BJ (cell line): ENCODE results near the gene HLA-F. TPM values are rescaled to one million over a fixed set of nuclear protein-coding genes. Genes with fewer than 3 reads are reported as not detected.
A peak's percentile ranks its signal among the peaks of the same experiment; 100 is the strongest.

ENCODE experiments used
- CTCF ChIA-PET: fragments of 350-600 bp; formaldehyde crosslinking; extraction: SDS; loops from one replicate; lab custom pipeline; 2021; ENCODE audit warnings: antibody characterized with exemption, inconsistent platforms; lab: Yijun Ruan, JAX
- POLR2A ChIA-PET: fragments of 300-600 bp; sonication (Branson Sonifier 250); formaldehyde crosslinking; extraction: SDS; loops from one replicate; lab custom pipeline; 2021; ENCODE audit warnings: antibody characterized with exemption; lab: Charles Lee
- DNase-seq: peaks from one replicate; pipeline ENCODE4 v3.0.0-alpha.2; 2011; ENCODE audit warnings: low read depth
- H3K27me3 ChIP-seq: 2 replicates; pipeline ENCODE4 v1.6.0; 2011; ENCODE audit warnings: low read length; ENCODE audit not compliant: control insufficient read depth, insufficient read depth
- H3K36me3 ChIP-seq: 2 replicates; pipeline ENCODE4 v1.5.1; 2011; ENCODE audit warnings: low read length; ENCODE audit not compliant: control insufficient read depth, insufficient read depth
- H3K4me3 ChIP-seq: 2 replicates; pipeline ENCODE4 v1.5.1; 2011; ENCODE audit warnings: low read depth, mild to moderate bottlenecking, control low read depth, low read length
- polyA minus RNA-seq: library from RNA; depleted of rRNA, polyadenylated mRNA; stranded (reverse); fragments of >200 nt; gene quantifications from 2 replicates; pipeline ENCODE4 v1.2.3, GENCODE V29; 2011; rRNA and poly(A)+ RNA removed
- polyA plus RNA-seq: library from polyadenylated mRNA; depleted of rRNA; stranded (reverse); fragments of >200 nt; gene quantifications from 2 replicates; pipeline ENCODE4 v1.2.3, GENCODE V29; 2011; rRNA removed
- TF ChIP-seq, protein P1 (sequence below): IDR thresholded peaks from 2 replicates; pipeline ENCODE4 v1.5.1; 2011; ENCODE audit warnings: low read depth, mild to moderate bottlenecking, control low read depth, inconsistent platforms, low read length, moderate library complexity; ENCODE audit not compliant: insufficient read depth

Gene HLA-F
- polyA plus RNA-seq (19.3 and 30.7 TPM in 2 replicates), polyA minus RNA-seq (10.2 and 11.0 TPM in 2 replicates)

DNA sequence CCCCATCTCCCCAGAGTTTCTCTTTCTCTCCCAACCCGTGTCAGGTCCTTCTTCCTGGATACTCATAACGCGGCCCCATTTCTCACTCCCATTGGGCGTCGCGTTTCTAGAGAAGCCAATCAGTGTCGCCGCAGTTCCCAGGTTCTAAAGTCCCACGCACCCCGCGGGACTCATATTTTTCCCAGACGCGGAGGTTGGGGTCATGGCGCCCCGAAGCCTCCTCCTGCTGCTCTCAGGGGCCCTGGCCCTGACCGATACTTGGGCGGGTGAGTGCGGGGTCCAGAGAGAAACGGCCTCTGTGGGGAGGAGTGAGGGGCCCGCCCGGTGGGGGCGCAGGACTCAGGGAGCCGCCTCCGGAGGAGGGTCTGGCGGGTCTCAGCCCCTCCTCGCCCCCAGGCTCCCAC lies at the start of gene HLA-F:
HLA-F (plus strand) TSS at position 173 of the 404 bp plus-strand sequence; CDS start at position 203, 30 bp downstream.
- TF ChIP-seq, protein P1, sequence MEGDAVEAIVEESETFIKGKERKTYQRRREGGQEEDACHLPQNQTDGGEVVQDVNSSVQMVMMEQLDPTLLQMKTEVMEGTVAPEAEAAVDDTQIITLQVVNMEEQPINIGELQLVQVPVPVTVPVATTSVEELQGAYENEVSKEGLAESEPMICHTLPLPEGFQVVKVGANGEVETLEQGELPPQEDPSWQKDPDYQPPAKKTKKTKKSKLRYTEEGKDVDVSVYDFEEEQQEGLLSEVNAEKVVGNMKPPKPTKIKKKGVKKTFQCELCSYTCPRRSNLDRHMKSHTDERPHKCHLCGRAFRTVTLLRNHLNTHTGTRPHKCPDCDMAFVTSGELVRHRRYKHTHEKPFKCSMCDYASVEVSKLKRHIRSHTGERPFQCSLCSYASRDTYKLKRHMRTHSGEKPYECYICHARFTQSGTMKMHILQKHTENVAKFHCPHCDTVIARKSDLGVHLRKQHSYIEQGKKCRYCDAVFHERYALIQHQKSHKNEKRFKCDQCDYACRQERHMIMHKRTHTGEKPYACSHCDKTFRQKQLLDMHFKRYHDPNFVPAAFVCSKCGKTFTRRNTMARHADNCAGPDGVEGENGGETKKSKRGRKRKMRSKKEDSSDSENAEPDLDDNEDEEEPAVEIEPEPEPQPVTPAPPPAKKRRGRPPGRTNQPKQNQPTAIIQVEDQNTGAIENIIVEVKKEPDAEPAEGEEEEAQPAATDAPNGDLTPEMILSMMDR, result no peak
- Histone ChIP-seq H3K27me3 (no peaks in the 10 kb centered on the region), H3K4me3 (peak within 1 kb of the TSS; percentile 85), H3K36me3 (peaks cover 7% of the 10 kb centered on the region)
- CTCF ChIA-PET, result no interaction called here
- DNase-seq, result peak; percentile 60
- POLR2A ChIA-PET, result no interaction called here

DNA sequence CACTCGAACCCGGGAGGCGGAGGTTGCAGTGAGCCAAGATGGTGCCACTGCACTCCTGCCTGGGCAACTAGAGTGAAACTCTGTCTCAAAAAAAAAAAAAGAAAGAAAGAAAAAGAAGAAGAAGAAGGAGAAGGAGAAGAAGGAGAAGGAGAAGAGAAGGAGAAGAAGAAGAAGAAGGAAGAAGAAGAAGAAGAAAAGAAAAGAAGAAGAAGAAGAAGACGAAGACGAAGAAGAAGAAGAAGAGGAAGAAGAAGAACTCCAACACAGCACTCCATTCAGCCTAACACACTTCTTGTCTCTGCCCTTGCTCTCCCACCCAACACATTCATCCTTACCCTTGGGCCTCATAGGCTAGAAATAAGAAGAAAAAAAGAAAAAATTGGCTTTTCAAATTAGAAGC lies 49.2 kb upstream of the HLA-F start:
- DNase-seq, result no peak
- Histone ChIP-seq H3K4me3 (no peak overlapping the region), H3K36me3 (no peaks in the 10 kb centered on the region), H3K27me3 (no peaks in the 10 kb centered on the region)
- TF ChIP-seq, protein P1, result no peak
- CTCF ChIA-PET, result interaction anchor here (2.6 to 3.9 kb wide), 2 partner anchors 20 to 23 kb away, joined by 22 to 23 read pairs; no protein-coding TSS in a partner anchor
- POLR2A ChIA-PET, result no interaction called here

DNA sequence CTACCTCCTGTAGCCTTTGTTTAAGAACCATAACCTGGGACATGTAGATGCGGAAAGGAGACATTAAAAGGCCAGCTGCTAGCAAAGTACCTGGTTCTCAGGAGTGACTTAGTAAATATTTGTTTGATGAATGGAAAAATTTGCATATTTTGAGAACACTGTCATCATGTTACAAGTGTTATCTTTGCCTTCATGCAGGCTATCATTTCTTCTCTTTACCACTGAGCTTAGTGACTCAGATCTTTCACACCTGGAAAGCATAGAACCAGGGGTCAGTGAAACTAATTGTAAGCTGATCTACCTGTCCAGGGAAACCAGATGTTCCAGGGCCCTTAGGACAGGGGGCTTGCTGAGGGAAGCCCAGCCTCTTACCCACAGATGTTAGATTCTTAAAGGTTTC lies 47.7 kb upstream of the HLA-F start:
- DNase-seq, result no peak
- ChIA-PET CTCF (interaction anchor here (1.1 to 4.3 kb wide), 5 partner anchors 12 to 26 kb away, joined by 3 to 26 read pairs (median 4); no protein-coding TSS in a partner anchor), POLR2A (no interaction called here)
- Histone ChIP-seq H3K4me3 (no peak overlapping the region), H3K27me3 (no peaks in the 10 kb centered on the region), H3K36me3 (no peaks in the 10 kb centered on the region)
- TF ChIP-seq, protein P1, result no peak

DNA sequence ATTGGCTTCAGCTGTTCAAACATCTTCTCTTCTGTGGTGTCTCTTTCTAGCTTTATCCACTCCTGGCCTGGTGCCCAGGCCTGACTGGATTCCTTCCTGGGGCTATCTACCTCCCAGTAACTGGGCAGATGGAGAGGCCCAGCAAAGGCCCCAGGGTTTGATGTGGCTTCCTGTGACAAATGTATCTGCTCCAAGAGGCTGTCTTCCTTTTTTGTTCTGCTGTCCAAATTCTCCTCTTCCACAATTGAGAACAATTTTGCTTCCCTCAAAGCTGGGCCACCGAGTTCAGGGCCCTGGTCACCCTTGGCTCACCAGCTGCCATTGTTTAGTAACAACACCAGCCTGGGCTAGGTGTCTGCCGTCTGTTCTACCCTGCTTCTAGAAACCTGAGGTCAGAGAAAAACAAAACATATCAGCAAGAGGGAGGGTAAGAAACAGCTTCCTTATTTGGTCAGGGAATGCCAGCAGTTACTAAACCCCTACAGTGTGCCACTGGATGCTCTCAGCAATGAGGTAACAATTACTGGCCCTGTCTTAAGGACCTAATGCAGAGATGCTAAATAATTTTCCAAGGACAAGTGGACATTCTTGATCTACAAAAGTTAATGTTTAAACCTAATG lies 46.1 kb upstream of the HLA-F start:
- TF ChIP-seq, protein P1, result no peak
- ChIA-PET POLR2A (no interaction called here), CTCF (interaction anchor here (1.0 to 4.3 kb wide), 4 partner anchors 12 to 29 kb away, joined by 3 to 26 read pairs (median 6); no protein-coding TSS in a partner anchor)
- DNase-seq, result no peak
- Histone ChIP-seq H3K4me3 (no peak overlapping the region), H3K36me3 (no peaks in the 10 kb centered on the region), H3K27me3 (no peaks in the 10 kb centered on the region)

DNA sequence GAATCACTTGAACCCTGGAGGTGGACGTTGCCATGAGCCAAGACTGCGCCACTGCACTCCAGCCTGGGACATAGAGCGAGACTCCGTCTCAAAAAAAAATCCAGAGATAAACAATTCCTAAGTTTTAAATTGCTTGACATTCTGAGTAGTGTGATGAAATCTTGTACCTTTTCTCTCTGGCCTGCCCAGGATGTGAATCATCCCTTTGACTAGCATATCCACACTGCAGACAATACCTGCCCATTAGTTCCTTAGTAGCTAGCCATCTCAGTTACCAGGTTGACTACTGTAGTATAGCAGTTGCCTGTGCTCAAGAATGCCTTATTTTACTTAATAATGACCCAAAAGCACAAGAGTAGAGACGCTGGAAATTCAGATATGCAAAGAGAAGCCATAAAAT lies 45.1 kb upstream of the HLA-F start:
- Histone ChIP-seq H3K36me3 (no peaks in the 10 kb centered on the region), H3K4me3 (no peak overlapping the region), H3K27me3 (no peaks in the 10 kb centered on the region)
- TF ChIP-seq, protein P1, result no peak
- POLR2A ChIA-PET, result no interaction called here
- CTCF ChIA-PET, result interaction anchor here (1.3 to 4.3 kb wide), 2 partner anchors 13 to 24 kb away, joined by 6 to 26 read pairs; no protein-coding TSS in a partner anchor
- no peak for DNase-seq
